ENCODE data around the gene THBD. TPM values are rescaled to one million over a fixed set of nuclear protein-coding genes. Genes with fewer than 3 reads are reported as not detected.

THBD gene
- total RNA-seq, 1 donor from 2014 or later: not detected

DNA sequence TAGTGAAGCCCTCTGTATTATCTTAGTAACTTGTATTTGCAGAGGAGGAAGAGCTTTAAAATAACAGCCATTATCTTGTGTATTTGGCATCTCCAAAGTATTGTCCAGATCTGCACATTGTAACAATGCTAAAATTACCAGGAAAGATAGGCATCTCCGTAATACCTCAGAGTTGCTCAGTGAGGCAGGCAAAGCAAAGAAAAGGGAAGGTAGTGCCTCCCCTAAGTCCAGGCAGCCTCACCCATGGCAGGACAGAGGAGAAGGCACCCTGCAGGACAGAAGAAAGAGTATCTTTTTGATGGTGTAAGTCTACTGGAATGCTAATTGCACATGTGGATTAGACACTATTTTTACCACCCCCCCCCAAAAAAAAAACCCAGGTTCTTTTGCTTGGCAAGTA lies 27.9 kb downstream of the THBD start:
- H3K4me3 Mint-ChIP-seq: no peak overlapping the region
- ATAC-seq (ENCODE audit: low read depth) (no peak), DNase-seq (no peak)
- POLR2A ChIA-PET: no interaction called here
- H3K9me3 Mint-ChIP-seq: no peaks in the 10 kb centered on the region
- TF ChIP-seq CTCF (IDR thresholded peaks at IDR 0.05): no peak
- intact Hi-C loops (cut with micrococcal nuclease): no loop called here
- no peak overlapping the region for H3K27ac Mint-ChIP-seq
- no peaks in the 10 kb centered on the region for H3K36me3 Mint-ChIP-seq (ENCODE audit: low read depth)
- H3K27me3 Mint-ChIP-seq: no peaks in the 10 kb centered on the region
- CTCF ChIA-PET: no interaction called here
- H3K4me1 Mint-ChIP-seq: no peaks in the 10 kb centered on the region

GRCh38 chr20:23020230-23021018 lies 29.0 kb downstream of the THBD start:
- CTCF ChIA-PET: no interaction called here
- TF ChIP-seq CTCF (IDR thresholded peaks at IDR 0.05): no peak
- POLR2A ChIA-PET: no interaction called here

DNA sequence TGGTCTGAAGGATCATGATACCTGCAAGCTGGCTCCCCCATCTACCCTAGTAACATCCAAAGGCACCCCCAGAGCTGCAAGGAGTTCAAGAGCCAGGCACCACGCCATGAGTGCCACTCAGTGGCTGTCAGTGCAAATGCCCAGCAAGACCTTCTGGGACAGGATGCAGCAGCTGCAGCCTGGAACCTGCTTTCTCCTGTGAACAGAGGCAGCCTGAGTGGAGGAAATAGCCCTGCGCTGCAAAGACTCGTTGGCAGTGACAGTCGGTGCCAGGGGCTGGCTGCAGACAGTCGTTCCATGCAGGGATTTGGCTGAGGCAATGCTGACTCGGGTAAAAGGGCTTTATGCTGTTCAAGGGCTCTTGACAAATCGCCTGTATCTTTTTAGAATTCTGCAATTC lies 30.1 kb downstream of the THBD start:
- ATAC-seq (ENCODE audit: low read depth): no peak
- DNase-seq: no peak
- intact Hi-C loops (cut with micrococcal nuclease): no loop called here
- TF ChIP-seq CTCF (IDR thresholded peaks at IDR 0.05): no peak
- H3K4me1 Mint-ChIP-seq: no peaks in the 10 kb centered on the region
- H3K4me3 Mint-ChIP-seq: no peak overlapping the region
- ChIA-PET POLR2A (no interaction called here), CTCF (no interaction called here)
- no peaks in the 10 kb centered on the region for H3K27me3 Mint-ChIP-seq
- H3K27ac Mint-ChIP-seq: no peak overlapping the region
- H3K36me3 Mint-ChIP-seq (ENCODE audit: low read depth): no peaks in the 10 kb centered on the region
- no peaks in the 10 kb centered on the region for H3K9me3 Mint-ChIP-seq

More at GRCh38 chr20:23020230-23021018, 29.0 kb downstream of the THBD start:
- no peak for ATAC-seq (ENCODE audit: low read depth)
- Mint-ChIP-seq H3K27ac (no peak overlapping the region), H3K36me3 (ENCODE audit: low read depth) (no peaks in the 10 kb centered on the region), H3K4me1 (no peaks in the 10 kb centered on the region), H3K4me3 (no peak overlapping the region), H3K27me3 (no peaks in the 10 kb centered on the region), H3K9me3 (no peaks in the 10 kb centered on the region)
- DNase-seq: no peak
- intact Hi-C loops (cut with micrococcal nuclease): no loop called here

DNA sequence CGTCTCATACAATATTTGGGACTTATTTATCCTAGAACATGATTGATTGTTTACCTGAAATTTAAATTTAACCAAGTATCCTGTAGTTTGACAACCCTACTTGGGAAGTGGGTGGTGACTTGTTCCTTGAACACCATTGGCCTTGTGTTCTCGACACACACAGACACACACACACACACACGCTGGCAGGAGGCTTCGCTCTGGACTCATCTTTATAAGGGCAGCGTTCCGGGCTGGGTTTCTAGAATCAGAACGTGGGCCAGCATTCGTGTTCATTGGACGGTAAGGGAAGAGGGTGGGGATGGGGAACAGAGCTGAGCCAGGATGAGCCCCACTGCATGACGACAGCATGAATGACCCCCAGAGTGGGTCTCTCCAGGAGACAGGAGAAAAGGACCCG lies 30.5 kb downstream of the THBD start:
- intact Hi-C loops (cut with micrococcal nuclease): no loop called here

GRCh38 chr20:23018432-23018831 lies 31.0 kb downstream of the THBD start:
- H3K27me3 Mint-ChIP-seq: no peaks in the 10 kb centered on the region
- no peaks in the 10 kb centered on the region for H3K36me3 Mint-ChIP-seq (ENCODE audit: low read depth)
- intact Hi-C loops (cut with micrococcal nuclease): no loop called here
- TF ChIP-seq CTCF (IDR thresholded peaks at IDR 0.05): no peak
- H3K4me3 Mint-ChIP-seq: no peak overlapping the region
- ATAC-seq (ENCODE audit: low read depth): no peak
- ChIA-PET CTCF (no interaction called here), POLR2A (no interaction called here)
- DNase-seq: no peak
- no peaks in the 10 kb centered on the region for H3K9me3 Mint-ChIP-seq
- H3K27ac Mint-ChIP-seq: no peak overlapping the region
- no peaks in the 10 kb centered on the region for H3K4me1 Mint-ChIP-seq

More for the DNA sequence above, 30.5 kb downstream of the THBD start:
- no peak overlapping the region for H3K27ac Mint-ChIP-seq
- H3K9me3 Mint-ChIP-seq: no peaks in the 10 kb centered on the region
- CTCF ChIA-PET: no interaction called here
- POLR2A ChIA-PET: no interaction called here
- H3K27me3 Mint-ChIP-seq: no peaks in the 10 kb centered on the region
- no peaks in the 10 kb centered on the region for H3K36me3 Mint-ChIP-seq (ENCODE audit: low read depth)
- H3K4me1 Mint-ChIP-seq: no peaks in the 10 kb centered on the region
- DNase-seq (no peak), ATAC-seq (ENCODE audit: low read depth) (no peak)
- TF ChIP-seq CTCF (IDR thresholded peaks at IDR 0.05): no peak
- H3K4me3 Mint-ChIP-seq: no peak overlapping the region

Data from activated B cell treated with CpG ODN at 0.5 μM for 24 hours (primary cell).